ENCODE data around the gene BNC2. TPM values are rescaled to one million over a fixed set of nuclear protein-coding genes. Genes with fewer than 3 reads are reported as not detected.

Gene BNC2
- total and polyA plus RNA-seq, 7 donors, result 0.23 to 205 (median 117) TPM

DNA sequence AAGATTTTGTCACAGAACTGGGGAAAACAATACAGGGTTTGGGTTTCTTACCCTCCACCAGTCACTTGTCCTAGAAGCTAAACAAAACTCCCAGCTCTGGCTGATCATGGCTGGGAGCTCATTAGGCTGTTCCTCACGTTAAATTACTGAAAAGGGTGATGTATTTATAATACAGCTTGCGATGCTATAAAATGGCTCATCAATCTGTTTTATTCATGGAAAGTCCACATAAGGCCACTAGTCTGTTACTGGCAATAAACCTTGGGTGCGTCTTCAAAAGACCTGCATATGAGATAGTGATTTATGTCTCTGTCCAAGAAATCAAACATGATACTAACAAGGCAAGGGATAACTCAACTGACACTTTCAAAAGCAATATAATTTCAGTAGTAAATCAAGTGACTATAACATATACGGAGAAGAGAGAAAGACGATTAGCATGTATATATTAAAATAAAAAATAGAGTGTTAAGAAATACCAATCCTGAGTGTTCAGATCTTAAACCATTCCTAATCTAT lies 219.0 kb downstream of the BNC2 start:
- no peaks in the 10 kb centered on the region for H3K27me3 ChIP-seq
- no peaks in the 10 kb centered on the region for H3K9me3 ChIP-seq
- H3K4me3 ChIP-seq, result no peak overlapping the region
- 24 to 69% methylated on average over 5 of the region's 5 CpGs for WGBS, 2 donors
- peak overlapping the region in 3 of 4 donors; percentile 77 to 83 (median 83) for H3K27ac ChIP-seq
- intact Hi-C loops (cut with DNase I), result loop anchor here (5.0 to 10.0 kb wide), 4 partner anchors 76 to 779 kb away; no protein-coding TSS in a partner anchor
- TF ChIP-seq EP300 (IDR thresholded peaks at IDR 0.05), result peak in 1 of 4 donors; percentile 35
- TF ChIP-seq, protein P1, sequence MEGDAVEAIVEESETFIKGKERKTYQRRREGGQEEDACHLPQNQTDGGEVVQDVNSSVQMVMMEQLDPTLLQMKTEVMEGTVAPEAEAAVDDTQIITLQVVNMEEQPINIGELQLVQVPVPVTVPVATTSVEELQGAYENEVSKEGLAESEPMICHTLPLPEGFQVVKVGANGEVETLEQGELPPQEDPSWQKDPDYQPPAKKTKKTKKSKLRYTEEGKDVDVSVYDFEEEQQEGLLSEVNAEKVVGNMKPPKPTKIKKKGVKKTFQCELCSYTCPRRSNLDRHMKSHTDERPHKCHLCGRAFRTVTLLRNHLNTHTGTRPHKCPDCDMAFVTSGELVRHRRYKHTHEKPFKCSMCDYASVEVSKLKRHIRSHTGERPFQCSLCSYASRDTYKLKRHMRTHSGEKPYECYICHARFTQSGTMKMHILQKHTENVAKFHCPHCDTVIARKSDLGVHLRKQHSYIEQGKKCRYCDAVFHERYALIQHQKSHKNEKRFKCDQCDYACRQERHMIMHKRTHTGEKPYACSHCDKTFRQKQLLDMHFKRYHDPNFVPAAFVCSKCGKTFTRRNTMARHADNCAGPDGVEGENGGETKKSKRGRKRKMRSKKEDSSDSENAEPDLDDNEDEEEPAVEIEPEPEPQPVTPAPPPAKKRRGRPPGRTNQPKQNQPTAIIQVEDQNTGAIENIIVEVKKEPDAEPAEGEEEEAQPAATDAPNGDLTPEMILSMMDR (IDR thresholded peaks at IDR 0.05), result no peak
- peak in 3 of 4 donors; percentile 47 to 85 (median 83) for TF ChIP-seq POLR2AphosphoS5 (IDR thresholded peaks at IDR 0.05)
- no peak for TF ChIP-seq POLR2A (IDR thresholded peaks at IDR 0.05)
- H3K4me1 ChIP-seq, result peaks cover 0 to 62% (median 44%) of the 10 kb centered on the region in 4 donors
- no peaks in the 10 kb centered on the region for H3K36me3 ChIP-seq
- DNase-seq, result no peak

DNA sequence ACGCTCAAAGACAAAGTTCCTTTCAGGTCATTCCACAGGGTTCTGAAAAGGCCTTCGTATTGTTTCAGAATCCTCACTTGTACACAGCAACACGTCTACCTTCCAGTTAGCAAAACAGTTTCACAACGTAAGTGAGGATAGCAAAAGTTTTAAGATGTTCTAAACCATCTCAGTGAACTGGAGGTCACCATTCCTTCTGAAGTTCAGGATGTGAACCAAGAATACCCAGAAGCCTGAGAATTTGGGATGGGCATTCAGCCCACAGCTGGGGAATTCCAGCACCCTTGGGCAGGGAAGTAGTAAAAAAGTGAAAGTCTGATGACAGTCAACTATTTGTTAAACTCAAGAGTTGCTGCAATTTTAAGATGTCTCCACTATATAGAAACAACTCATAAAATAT lies 224.5 kb downstream of the BNC2 start:
- Histone ChIP-seq H3K4me3 (no peak overlapping the region), H3K27me3 (no peaks in the 10 kb centered on the region), H3K36me3 (no peaks in the 10 kb centered on the region), H3K4me1 (peaks cover 0 to 51% (median 24%) of the 10 kb centered on the region in 4 donors), H3K27ac (peak overlapping the region in 3 of 4 donors; percentile 1 to 45 (median 29)), H3K9me3 (no peaks in the 10 kb centered on the region)
- intact Hi-C loops (cut with DNase I), result no loop called here
- 85 to 91% methylated on average over 4 of the region's 4 CpGs for WGBS, 2 donors
- TF ChIP-seq POLR2A (IDR thresholded peaks at IDR 0.05) (no peak), POLR2AphosphoS5 (IDR thresholded peaks at IDR 0.05) (no peak), EP300 (IDR thresholded peaks at IDR 0.05) (no peak)
- DNase-seq, result no peak

DNA sequence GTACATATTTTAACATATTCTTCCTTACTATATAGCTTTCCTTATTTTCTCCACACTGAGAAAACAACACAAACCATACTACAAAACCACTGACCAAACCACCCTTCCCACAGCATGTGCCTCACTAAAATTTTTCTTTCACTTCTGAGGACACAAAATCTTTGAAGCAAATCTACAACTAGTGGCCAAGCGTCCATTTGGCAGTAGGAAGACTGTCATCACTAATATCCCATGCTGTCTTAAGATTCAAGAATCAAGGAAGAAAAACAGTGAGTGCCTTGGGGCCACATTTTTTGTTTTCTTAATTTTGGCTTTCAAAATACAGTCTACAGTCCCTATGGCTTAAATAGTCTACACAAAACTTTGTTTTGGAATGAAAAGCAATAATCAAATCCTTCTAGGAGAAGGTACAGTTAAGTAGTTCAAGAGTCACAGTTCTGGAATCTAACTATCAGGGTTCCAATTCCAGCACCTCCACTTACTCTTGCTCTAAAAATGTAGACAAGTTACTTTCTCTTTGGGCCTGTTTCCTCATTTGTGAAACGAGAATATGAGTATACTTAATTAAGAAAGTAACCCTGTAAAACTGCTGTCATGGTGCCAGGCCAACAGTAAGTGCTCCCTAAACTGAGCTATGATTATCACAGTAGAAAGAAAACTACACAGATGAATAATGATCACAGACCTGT lies 227.9 kb downstream of the BNC2 start:
- intact Hi-C loops (cut with DNase I), result no loop called here
- Histone ChIP-seq H3K36me3 (no peaks in the 10 kb centered on the region), H3K4me3 (no peak overlapping the region), H3K4me1 (peaks cover 0 to 60% (median 38%) of the 10 kb centered on the region in 4 donors), H3K27ac (peak overlapping the region in 2 of 4 donors; percentile 1 to 15), H3K9me3 (no peaks in the 10 kb centered on the region), H3K27me3 (no peaks in the 10 kb centered on the region)
- WGBS, 2 donors, result 52 to 55% methylated on average over 2 of the region's 2 CpGs
- TF ChIP-seq, protein P1 (IDR thresholded peaks at IDR 0.05), result no peak
- TF ChIP-seq POLR2A (IDR thresholded peaks at IDR 0.05) (no peak), EP300 (IDR thresholded peaks at IDR 0.05) (no peak), POLR2AphosphoS5 (IDR thresholded peaks at IDR 0.05) (no peak)
- DNase-seq, result no peak

DNA sequence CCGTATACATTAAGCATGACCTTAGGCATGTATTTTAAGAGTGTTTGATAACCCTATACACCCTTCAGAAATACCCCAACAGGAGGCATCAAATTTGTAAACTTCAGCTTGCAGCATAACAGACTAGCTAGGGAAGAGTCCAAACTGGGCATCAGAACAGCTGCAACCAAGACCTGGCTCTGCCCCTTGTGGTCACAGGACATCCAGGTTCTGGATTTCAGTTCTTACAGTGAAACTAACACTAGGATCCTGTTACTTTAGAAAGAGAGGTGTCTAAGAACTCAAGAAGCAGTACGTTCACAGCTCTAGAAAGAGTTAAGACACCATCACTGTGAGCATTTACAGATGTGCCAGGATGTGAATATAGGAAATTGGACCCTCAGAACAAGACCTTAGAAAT lies 229.8 kb downstream of the BNC2 start:
- H3K27ac ChIP-seq, result peak overlapping the region in 3 of 4 donors; percentile 3 to 30 (median 5)
- H3K4me3 ChIP-seq, result no peak overlapping the region
- no peak for DNase-seq
- H3K36me3 ChIP-seq, result no peaks in the 10 kb centered on the region
- H3K4me1 ChIP-seq, result peaks cover 0 to 73% (median 45%) of the 10 kb centered on the region in 4 donors
- intact Hi-C loops (cut with DNase I), result no loop called here
- 87 to 88% methylated on average over 2 of the region's 2 CpGs for WGBS, 2 donors
- TF ChIP-seq POLR2AphosphoS5 (IDR thresholded peaks at IDR 0.05) (no peak), POLR2A (IDR thresholded peaks at IDR 0.05) (no peak), EP300 (IDR thresholded peaks at IDR 0.05) (no peak)
- TF ChIP-seq, protein P1 (IDR thresholded peaks at IDR 0.05), result no peak
- no peaks in the 10 kb centered on the region for H3K9me3 ChIP-seq
- H3K27me3 ChIP-seq, result no peaks in the 10 kb centered on the region

DNA sequence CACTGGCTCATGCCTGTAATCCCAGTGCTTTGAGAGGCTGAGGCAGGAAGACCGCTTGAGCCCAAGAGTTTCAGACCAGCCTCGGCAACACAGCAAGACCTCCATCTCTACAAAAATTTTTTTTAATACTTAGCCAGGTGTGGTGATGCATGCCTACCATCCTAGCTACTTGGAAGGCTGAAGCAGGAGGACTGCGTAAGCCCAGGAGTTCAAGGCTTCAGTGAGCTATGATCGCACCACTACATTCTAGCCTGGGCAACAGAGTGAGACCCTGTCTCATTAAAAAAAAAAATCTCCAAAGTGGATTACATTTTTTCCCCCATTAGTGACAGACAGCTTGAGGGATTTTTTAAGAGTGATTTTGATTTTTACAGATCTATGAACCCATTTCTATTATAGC lies 230.8 kb downstream of the BNC2 start:
- H3K4me1 ChIP-seq, result peaks cover 0 to 73% (median 43%) of the 10 kb centered on the region in 4 donors
- no peaks in the 10 kb centered on the region for H3K36me3 ChIP-seq
- no peaks in the 10 kb centered on the region for H3K27me3 ChIP-seq
- no peak for DNase-seq
- 97% methylated on average over 4 of the region's 4 CpGs for WGBS, 2 donors
- no peak overlapping the region for H3K4me3 ChIP-seq
- TF ChIP-seq POLR2A (IDR thresholded peaks at IDR 0.05) (no peak), POLR2AphosphoS5 (IDR thresholded peaks at IDR 0.05) (no peak), EP300 (IDR thresholded peaks at IDR 0.05) (no peak)
- TF ChIP-seq, protein P1 (IDR thresholded peaks at IDR 0.05), result no peak
- no peak overlapping the region for H3K27ac ChIP-seq
- intact Hi-C loops (cut with DNase I), result no loop called here
- no peaks in the 10 kb centered on the region for H3K9me3 ChIP-seq
